ENCODE data around the gene ANKRD40.

GRCh38 chr17:50688245-50688644 is 19.5 kb downstream of the ANKRD40 start:
- TF ChIP-seq POLR2A (IDR thresholded peaks at IDR 0.05; ENCODE audit: low read depth, low read length), result no peak
- TF ChIP-seq EZH2 (IDR thresholded peaks at IDR 0.05; ENCODE audit: borderline replicate concordance, low read depth, low read length, severe bottlenecking), result no peak
- no peak for TF ChIP-seq CTCF (IDR thresholded peaks at IDR 0.05; ENCODE audit: extremely low read depth in 1 of 2, insufficient read depth in 1 of 2, low read depth in 1 of 2, low read length in 2 of 2)
- TF ChIP-seq POLR2AphosphoS5 (IDR thresholded peaks at IDR 0.05; ENCODE audit: insufficient read depth, low read depth, low read length), result no peak
